ENCODE results near the gene TTC1.

Gene TTC1

GRCh38 chr5:160083501-160083900 lies 74.6 kb downstream of the TTC1 start:
- in situ Hi-C loops (cut with MboI; ENCODE audit: low pct_unique_long_range_greater_than_20kb, low sequenced_read_pairs, unreplicated experiment): no loop called here
- DNase-seq (ENCODE audit: low spot score): no peak
- no peak for TF ChIP-seq CTCF (IDR thresholded peaks at IDR 0.05; ENCODE audit: extremely low read depth, insufficient read depth, missing control alignments)

- TF ChIP-seq CTCF (IDR thresholded peaks at IDR 0.05; ENCODE audit: extremely low read depth, insufficient read depth, missing control alignments): no peak
- in situ Hi-C loops (cut with MboI; ENCODE audit: low pct_unique_long_range_greater_than_20kb, low sequenced_read_pairs, unreplicated experiment): no loop called here
- DNase-seq (ENCODE audit: low spot score): no peak
Measured at GRCh38 chr5:160084144-160084543, 75.2 kb downstream of the TTC1 start.

- in situ Hi-C loops (cut with MboI; ENCODE audit: low pct_unique_long_range_greater_than_20kb, low sequenced_read_pairs, unreplicated experiment): no loop called here
- TF ChIP-seq CTCF (IDR thresholded peaks at IDR 0.05; ENCODE audit: extremely low read depth, insufficient read depth, missing control alignments): no peak
- DNase-seq (ENCODE audit: low spot score): no peak
Measured at GRCh38 chr5:160087199-160087598, 78.3 kb downstream of the TTC1 start.

GRCh38 chr5:160088805-160089204 lies 79.9 kb downstream of the TTC1 start:
- no peak for DNase-seq (ENCODE audit: low spot score)
- in situ Hi-C loops (cut with MboI; ENCODE audit: low pct_unique_long_range_greater_than_20kb, low sequenced_read_pairs, unreplicated experiment): no loop called here
- no peak for TF ChIP-seq CTCF (IDR thresholded peaks at IDR 0.05; ENCODE audit: extremely low read depth, insufficient read depth, missing control alignments)

- DNase-seq (ENCODE audit: low spot score): no peak
- no peak for TF ChIP-seq CTCF (IDR thresholded peaks at IDR 0.05; ENCODE audit: extremely low read depth, insufficient read depth, missing control alignments)
- in situ Hi-C loops (cut with MboI; ENCODE audit: low pct_unique_long_range_greater_than_20kb, low sequenced_read_pairs, unreplicated experiment): no loop called here
Measured at GRCh38 chr5:160089531-160089930, 80.6 kb downstream of the TTC1 start.

- no peak for DNase-seq (ENCODE audit: low spot score)
- TF ChIP-seq CTCF (IDR thresholded peaks at IDR 0.05; ENCODE audit: extremely low read depth, insufficient read depth, missing control alignments): no peak
- in situ Hi-C loops (cut with MboI; ENCODE audit: low pct_unique_long_range_greater_than_20kb, low sequenced_read_pairs, unreplicated experiment): no loop called here
Measured at GRCh38 chr5:160090059-160090458, 81.1 kb downstream of the TTC1 start.

GRCh38 chr5:160092514-160092913 lies 83.6 kb downstream of the TTC1 start:
- TF ChIP-seq CTCF (IDR thresholded peaks at IDR 0.05; ENCODE audit: extremely low read depth, insufficient read depth, missing control alignments): no peak
- DNase-seq (ENCODE audit: low spot score): no peak
- in situ Hi-C loops (cut with MboI; ENCODE audit: low pct_unique_long_range_greater_than_20kb, low sequenced_read_pairs, unreplicated experiment): no loop called here

Data from GM13977 (cell line).